KOPT-K1 (cell line): ENCODE data around the gene PLXNA4.

Experiments used
- H3K27ac ChIP-seq: fragments of 200-600 bp; sonication (generic); 2 replicates; pipeline ENCODE4 v1.5.1; 2016; ENCODE audit warnings: antibody characterized with exemption, mild to moderate bottlenecking, low read depth, low read length; ENCODE audit not compliant: poor library complexity, severe bottlenecking
- H3K36me3 ChIP-seq: fragments of 200-600 bp; sonication (generic); 2 replicates; pipeline ENCODE4 v1.5.1; 2017; ENCODE audit warnings: antibody characterized with exemption, mild to moderate bottlenecking, low read length, moderate library complexity; ENCODE audit not compliant: insufficient read depth
- H3K9me3 ChIP-seq: fragments of 200-600 bp; sonication (generic); 2 replicates; pipeline ENCODE4 v1.5.1; 2017; ENCODE audit warnings: antibody characterized with exemption, low read length, mild to moderate bottlenecking; ENCODE audit not compliant: insufficient read depth, poor library complexity, severe bottlenecking

Gene PLXNA4

DNA sequence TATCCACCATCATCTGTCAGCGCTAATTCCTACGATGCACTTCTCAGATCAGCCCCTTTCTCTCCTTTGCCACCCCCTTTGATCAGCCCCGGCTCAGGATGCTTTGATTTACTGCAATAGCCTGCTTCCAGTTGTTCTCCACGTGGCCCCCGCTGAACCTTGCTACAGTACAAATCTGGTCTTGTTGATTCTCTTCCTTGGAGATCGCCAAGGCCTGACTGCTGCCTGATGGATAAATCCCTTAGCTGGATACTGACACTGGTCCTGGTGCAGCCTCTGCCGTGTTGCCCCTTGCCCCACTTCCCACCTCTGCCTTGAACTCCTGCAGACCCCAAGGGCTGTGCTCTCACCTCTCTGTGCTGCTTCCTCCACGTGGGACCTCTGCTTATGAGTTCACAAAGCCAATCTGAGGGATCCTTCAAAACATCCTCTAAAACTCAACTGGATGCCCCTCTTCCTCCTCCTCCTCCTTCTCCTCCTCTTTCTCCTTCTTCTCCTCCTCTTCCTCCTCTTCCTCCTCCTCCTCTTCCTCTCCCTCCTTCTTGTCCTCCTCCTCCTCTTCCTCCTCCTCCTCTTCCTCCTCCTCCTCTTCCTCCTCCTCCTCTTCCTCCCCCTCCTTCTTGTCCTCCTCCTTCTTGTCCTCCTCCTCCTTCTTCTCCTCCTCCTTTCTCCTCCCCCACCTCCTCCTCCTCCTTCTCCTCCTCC, 15.3 kb downstream of the PLXNA4 start:
- Histone ChIP-seq H3K27ac (no peak overlapping the region), H3K36me3 (no peaks in the 10 kb centered on the region), H3K9me3 (no peaks in the 10 kb centered on the region)

DNA sequence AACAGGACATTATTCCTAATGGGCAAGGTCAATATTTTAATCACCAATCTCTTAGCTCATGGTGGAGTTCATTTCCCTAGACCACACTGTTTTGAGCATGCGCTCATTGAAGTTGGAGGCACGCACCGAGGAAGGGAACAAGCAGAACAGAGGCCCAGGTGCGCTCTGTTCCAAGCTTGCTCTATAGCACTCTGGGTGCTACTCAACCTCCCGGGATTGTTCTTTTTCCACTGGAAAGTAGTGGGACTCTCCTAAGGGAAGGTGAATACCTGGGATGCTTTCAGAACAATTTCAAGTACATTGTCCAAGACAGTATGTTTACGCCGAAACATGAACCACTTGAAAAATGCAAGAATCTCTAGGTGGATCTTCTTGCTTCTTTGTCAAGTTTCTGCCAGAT, 16.2 kb downstream of the PLXNA4 start:
- no peak overlapping the region for H3K27ac ChIP-seq
- no peaks in the 10 kb centered on the region for H3K36me3 ChIP-seq
- H3K9me3 ChIP-seq, result no peaks in the 10 kb centered on the region

DNA sequence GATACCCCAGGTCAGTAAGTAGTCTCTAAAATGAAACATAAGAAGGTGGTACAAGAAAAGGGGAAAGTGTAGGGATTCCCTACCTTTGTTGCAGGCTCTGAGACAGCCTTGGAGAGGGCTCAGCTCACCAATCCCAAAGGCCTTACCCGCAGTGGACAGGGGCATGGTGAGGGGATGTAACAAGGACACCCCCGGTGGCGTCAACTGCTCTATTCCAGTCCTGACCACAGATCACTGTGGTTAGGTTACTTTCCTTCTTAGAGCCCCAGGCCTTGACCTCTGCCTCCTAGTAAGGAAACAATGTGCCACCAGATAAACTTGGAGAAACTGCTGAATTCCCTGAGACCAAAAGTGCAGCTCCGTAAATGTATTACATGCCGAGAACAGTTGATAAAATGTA, 17.5 kb downstream of the PLXNA4 start:
- no peaks in the 10 kb centered on the region for H3K36me3 ChIP-seq
- no peak overlapping the region for H3K27ac ChIP-seq
- H3K9me3 ChIP-seq, result peaks cover 3% of the 10 kb centered on the region

DNA sequence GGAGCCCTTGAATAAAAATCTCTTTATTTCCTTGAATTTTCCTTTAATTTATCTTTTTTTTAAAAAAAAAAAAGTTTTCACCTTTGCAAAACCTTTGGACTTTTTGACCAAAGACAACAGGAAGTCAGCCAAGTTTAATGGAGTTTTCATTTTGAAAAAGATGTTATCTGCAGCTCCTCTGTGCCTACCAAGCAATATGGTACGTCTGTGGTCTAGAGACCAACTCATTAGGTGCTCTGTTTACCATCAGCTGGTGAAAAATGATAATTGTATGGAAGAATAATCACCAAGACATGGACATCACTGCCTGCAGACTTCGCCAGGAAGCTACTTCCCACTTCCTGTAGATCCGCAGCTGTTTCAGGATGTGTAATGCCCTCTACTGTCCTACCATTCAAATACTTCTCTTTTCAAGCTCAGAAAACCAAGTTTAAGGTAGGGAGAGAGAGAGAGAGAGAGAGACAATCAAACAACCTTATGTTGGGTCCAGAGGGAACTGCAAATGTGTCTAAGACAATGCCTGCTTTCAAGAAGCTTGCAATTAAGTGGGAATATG, 18.7 kb downstream of the PLXNA4 start:
- peaks cover 6% of the 10 kb centered on the region for H3K9me3 ChIP-seq

DNA sequence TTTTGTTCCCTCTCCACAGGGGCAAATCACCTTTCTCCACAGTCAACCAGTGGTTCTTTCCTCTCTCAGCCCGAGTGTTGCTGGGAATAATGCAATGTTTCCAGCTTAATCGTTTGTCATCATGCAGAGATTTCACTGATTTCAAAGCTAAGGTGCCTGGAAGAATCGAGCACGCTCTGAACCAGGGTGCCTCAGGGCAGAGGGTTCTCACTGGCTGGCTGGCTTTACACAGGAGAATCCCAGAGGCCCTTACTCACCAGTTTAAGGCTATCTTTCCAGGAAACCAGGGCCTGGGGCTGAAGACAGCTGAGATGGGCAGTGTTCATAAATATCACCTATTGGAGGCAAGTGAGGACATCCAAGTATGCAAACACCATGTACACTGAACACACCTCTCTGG, 21.8 kb downstream of the PLXNA4 start:
- peaks cover 25% of the 10 kb centered on the region for H3K9me3 ChIP-seq
- no peak overlapping the region for H3K27ac ChIP-seq
- H3K36me3 ChIP-seq, result no peaks in the 10 kb centered on the region

More for the DNA sequence above, 18.7 kb downstream of the PLXNA4 start:
- Histone ChIP-seq H3K36me3 (no peaks in the 10 kb centered on the region), H3K27ac (no peak overlapping the region)

DNA sequence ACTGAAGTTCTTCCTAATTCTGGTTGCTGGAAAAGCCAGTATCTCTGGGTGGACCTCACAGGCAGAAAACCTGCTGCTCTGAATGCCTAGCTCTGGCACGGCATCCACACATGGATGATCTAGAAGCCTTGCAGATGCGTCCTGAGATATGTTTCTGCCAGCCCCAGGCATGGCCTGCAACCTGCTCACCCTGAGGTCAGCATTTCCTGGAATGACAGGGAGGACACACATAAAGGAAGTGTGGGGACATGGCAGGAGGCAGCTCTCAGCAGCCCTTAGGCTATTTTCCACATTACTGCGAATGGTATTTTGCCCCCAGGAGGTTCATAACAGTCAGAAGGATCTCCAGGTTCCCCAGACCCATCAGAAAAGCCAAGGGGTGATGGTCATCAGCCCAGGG, 23.2 kb downstream of the PLXNA4 start:
- H3K36me3 ChIP-seq, result no peaks in the 10 kb centered on the region
- H3K27ac ChIP-seq, result no peak overlapping the region
- H3K9me3 ChIP-seq, result peaks cover 25% of the 10 kb centered on the region

DNA sequence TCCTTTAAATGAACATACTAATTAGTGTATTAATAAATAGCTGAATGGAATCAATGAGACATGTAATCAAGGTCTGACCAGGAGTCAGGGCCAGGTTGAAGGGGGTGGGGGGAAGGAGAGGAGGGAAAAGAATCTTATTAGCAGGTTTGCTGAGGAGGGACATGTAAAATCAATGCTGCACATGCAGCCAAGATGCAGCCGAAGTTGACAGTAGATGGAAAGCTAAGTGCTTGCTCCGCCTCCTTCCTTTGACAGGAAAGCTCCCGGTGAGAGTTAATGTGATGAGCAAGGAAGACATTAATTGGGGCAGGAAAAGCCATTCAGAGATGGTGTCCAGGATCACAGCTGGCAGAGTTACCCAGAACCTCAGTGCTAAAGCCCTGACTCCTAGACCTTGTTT, 24.4 kb downstream of the PLXNA4 start:
- Histone ChIP-seq H3K9me3 (peaks cover 25% of the 10 kb centered on the region), H3K36me3 (no peaks in the 10 kb centered on the region), H3K27ac (no peak overlapping the region)

DNA sequence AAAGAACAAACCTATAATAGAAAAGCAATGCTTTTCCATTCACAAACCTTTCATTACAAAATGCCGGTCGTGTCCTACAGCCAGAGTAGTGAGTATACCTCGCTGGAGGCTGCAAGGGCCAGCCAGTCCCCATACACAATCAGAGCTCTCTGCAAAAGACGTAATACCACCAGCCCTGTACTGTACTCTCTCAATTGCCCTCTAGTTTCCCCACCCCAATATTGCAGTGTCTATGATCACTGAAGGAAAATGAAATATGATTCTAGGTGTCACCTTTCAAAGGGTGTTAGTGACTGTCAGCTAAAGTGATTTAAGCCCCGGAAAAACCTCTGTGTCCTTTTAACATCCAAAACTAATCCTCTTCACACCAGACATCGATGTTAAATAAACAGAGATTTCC, 24.8 kb downstream of the PLXNA4 start:
- H3K9me3 ChIP-seq, result peaks cover 25% of the 10 kb centered on the region
- no peak overlapping the region for H3K27ac ChIP-seq
- no peaks in the 10 kb centered on the region for H3K36me3 ChIP-seq

DNA sequence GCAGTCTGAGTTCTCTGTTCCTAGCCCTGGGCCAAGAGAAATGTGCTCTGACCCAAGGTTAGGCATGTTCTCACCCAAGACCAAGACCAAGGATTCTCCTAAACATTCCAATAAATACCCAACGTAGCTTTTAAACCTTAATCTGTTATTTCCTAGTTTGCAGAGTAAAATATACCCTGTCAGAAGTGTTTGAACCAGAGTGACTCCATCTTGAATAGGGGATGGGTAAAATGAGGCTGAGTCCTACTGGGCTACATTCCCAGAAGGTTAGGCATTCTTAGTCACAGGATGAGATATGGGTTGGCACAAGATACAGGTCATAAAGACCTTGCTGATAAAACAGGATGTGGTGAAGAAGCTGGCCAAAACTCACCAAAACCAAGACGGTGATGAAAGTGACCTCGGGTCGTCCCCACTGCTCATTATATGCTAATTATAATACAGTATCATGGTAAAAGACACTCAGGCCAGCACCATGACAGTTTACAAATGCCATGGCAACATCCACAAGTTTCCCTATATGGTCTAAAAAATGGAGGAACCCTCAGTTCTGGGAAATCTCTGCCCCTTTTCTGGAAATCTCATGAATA, 27.7 kb downstream of the PLXNA4 start:
- Histone ChIP-seq H3K9me3 (peaks cover 21% of the 10 kb centered on the region), H3K27ac (no peak overlapping the region), H3K36me3 (no peaks in the 10 kb centered on the region)

DNA sequence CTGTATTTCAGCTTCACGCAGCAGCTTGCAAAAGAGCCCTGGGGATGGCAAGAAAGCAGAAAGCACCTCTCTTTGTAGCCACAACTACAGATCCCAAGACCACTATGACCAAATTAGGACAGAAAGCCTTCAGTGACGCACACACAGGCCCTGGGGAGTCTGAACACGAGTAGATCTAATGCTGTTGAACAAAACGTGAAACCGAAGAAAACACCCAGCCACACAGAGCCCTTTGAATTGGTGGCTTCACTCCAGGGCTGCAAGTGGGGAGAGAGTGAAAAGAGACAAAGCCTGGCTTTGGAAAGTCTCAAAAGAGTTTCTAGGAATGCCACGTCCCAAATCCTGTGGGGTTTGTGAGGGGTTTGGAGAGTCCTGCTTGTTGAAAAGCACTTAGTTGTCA, 28.4 kb downstream of the PLXNA4 start:
- Histone ChIP-seq H3K27ac (no peak overlapping the region), H3K36me3 (no peaks in the 10 kb centered on the region), H3K9me3 (peaks cover 28% of the 10 kb centered on the region)

DNA sequence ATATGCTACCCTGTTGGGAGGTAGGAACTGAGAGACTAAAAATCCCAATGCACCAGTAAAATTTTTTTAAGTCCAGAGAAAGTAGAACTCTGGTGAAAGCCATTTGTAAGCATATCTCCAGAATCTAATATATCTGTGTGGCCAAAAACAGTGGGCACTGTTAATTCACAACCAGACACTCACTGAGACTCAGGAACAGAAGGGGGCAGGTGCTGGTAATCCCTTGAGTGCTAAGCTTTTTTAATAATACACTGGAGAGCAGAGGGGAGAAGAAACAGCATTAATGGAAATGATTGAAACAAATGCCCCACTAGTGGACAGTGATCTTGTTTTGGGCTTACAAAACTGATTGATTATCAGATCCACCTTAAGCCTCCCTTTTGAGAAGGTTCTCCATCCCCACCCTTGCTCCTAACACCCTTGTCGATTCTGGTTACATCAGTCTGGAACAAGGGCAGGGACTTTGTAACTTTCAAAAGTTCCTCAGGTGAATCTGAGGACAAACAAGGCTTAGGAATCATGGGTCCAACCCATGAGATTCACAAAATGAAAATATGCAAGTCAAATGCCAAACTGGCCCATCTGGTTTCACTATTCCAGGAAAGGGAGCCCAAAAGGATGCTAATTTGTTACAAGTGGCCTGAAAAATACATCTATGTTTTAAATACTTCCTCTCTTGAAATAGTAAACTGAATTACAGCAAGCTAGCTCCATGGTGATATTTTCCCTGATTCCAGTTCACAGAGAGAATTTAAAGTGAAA, 29.7 kb downstream of the PLXNA4 start:
- H3K27ac ChIP-seq, result no peak overlapping the region
- no peaks in the 10 kb centered on the region for H3K36me3 ChIP-seq
- peaks cover 22% of the 10 kb centered on the region for H3K9me3 ChIP-seq

DNA sequence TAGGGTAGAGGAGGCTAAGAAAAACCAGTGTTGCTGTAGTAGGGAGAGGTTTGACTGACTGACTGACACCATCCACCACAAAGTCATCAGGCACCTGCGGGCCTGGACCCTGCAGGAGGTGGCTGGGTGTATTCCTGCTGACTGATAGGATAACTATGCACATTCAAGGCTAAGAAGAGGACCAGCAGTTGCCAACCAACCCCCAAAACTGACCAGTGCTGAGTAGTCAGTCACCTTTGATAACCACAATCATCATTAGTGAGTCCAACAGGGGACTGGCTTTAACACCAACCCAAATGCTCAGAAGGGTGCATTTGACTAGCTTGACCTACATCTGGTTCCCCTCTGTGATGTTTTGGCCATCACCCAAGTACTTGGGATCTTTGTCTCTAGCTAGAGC, 30.5 kb downstream of the PLXNA4 start:
- H3K27ac ChIP-seq, result no peak overlapping the region
- H3K36me3 ChIP-seq, result no peaks in the 10 kb centered on the region
- peaks cover 14% of the 10 kb centered on the region for H3K9me3 ChIP-seq

DNA sequence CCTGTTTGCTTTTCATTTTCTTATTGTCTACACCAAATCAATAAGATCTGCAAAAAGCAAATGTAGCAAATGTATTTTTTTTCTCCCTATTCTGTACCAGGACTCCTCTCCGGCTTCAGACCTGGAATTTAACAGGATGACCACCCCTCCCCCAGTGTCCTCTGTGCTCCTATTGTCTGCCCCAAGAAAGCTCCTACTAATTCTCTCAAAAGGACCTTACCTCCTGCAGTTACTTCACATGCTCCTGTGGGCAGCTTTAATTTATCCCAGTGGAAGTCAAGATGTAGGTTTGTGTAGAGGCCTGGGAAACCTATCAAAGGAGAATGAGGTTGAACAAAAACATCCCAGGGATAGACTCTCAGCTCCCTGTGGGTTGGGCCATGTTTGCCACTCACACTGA, 31.3 kb downstream of the PLXNA4 start:
- no peak overlapping the region for H3K27ac ChIP-seq
- H3K36me3 ChIP-seq, result no peaks in the 10 kb centered on the region
- H3K9me3 ChIP-seq, result peaks cover 11% of the 10 kb centered on the region

DNA sequence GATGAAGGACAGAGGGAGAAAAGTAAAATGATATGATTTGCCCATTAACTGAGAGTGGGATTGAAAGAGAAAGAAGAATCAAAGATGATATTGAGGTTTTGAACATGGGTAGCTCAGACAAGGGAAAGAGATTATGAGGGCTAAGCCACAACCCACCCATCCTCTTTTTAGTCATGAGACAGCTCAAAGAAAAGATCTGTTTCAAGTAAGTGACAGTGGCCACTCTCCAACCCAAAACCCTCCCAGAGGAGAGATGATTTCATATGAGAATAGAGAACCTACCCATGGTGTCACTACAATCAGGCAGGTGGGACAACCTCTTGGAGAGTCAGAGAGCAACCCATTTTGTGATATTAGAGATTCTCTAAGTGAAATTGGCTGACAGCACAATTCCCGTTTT, 32.2 kb downstream of the PLXNA4 start:
- Histone ChIP-seq H3K27ac (no peak overlapping the region), H3K9me3 (peaks cover 11% of the 10 kb centered on the region), H3K36me3 (no peaks in the 10 kb centered on the region)

DNA sequence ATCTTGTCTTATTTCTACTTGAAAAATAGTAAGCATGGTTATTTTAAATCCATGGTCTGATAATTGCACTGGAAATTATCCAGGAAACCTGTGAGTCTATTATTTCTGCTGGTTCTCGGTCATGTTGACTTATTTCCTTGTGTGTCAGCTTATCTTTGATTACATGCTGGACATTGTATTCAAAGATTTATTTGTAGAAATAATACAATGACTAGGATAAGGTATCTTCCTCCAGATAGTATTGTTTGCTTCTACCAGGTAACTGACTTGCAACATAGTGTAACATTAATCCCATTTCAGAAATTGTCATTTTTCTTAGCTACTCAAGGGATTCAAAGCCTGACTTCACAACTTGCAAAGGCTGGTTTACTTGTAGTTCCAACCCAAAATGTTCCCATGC, 33.4 kb downstream of the PLXNA4 start:
- Histone ChIP-seq H3K9me3 (peaks cover 11% of the 10 kb centered on the region), H3K27ac (no peak overlapping the region)

More for the DNA sequence above, 33.4 kb downstream of the PLXNA4 start:
- H3K36me3 ChIP-seq, result no peaks in the 10 kb centered on the region
